Neural progenitor cell (in vitro differentiated cells): ENCODE data around the gene PXDN.

Experiments
- EZH2 ChIP-seq: fragments of 200-600 bp; sonication (generic); IDR thresholded peaks from 2 replicates; pipeline ENCODE4 v1.6.1; 2017; ENCODE audit warnings: antibody characterized with exemption, mild to moderate bottlenecking, moderate library complexity
- TF ChIP-seq, protein P1 (sequence below): fragments of 200-600 bp; sonication (generic); IDR thresholded peaks from 2 replicates; pipeline ENCODE4 v1.5.1; 2017; ENCODE audit warnings: antibody characterized with exemption, mild to moderate bottlenecking

- TF ChIP-seq, protein P1, sequence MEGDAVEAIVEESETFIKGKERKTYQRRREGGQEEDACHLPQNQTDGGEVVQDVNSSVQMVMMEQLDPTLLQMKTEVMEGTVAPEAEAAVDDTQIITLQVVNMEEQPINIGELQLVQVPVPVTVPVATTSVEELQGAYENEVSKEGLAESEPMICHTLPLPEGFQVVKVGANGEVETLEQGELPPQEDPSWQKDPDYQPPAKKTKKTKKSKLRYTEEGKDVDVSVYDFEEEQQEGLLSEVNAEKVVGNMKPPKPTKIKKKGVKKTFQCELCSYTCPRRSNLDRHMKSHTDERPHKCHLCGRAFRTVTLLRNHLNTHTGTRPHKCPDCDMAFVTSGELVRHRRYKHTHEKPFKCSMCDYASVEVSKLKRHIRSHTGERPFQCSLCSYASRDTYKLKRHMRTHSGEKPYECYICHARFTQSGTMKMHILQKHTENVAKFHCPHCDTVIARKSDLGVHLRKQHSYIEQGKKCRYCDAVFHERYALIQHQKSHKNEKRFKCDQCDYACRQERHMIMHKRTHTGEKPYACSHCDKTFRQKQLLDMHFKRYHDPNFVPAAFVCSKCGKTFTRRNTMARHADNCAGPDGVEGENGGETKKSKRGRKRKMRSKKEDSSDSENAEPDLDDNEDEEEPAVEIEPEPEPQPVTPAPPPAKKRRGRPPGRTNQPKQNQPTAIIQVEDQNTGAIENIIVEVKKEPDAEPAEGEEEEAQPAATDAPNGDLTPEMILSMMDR = no peak
- no peak for TF ChIP-seq EZH2
Measured at GRCh38 chr2:1787755-1788477, 43.6 kb upstream of the PXDN start.
